Esophagus squamous epithelium (tissue), 4 donors: ENCODE data around the gene BEND5.

ENCODE experiments used
- CTCF ChIP-seq, 6 experiments: fragments of 450-650 bp in 4 of 6; fragments of 200-600 bp in 2 of 6; sonication (generic) in 2 of 6; IDR thresholded peaks; one replicate each; pipeline ENCODE4 v1.5.1; 2016 to 2019; ENCODE audit warnings: antibody characterized with exemption in 6 of 6, mild to moderate bottlenecking in 4 of 6, moderate library complexity in 4 of 6
- POLR2A ChIP-seq, 4 donors: fragments of 450-650 bp; IDR thresholded peaks; one replicate each; pipeline ENCODE4 v1.6.1; 2017; ENCODE audit warnings: antibody characterized with exemption in 4 of 4, mild to moderate bottlenecking in 4 of 4, moderate library complexity in 3 of 4

GRCh38 chr1:48718705-48719104 is 58.0 kb downstream of the BEND5 start:
- TF ChIP-seq CTCF (IDR thresholded peaks at IDR 0.05): no peak
- TF ChIP-seq POLR2A (IDR thresholded peaks at IDR 0.05): no peak
